ENCODE results near the gene IARS2.
"Not testable (repeated sequence)": the region's sequence is repeated elsewhere in the genome, so short reads cannot be mapped to it uniquely, and the experiment has no call there.

IARS2 gene

DNA sequence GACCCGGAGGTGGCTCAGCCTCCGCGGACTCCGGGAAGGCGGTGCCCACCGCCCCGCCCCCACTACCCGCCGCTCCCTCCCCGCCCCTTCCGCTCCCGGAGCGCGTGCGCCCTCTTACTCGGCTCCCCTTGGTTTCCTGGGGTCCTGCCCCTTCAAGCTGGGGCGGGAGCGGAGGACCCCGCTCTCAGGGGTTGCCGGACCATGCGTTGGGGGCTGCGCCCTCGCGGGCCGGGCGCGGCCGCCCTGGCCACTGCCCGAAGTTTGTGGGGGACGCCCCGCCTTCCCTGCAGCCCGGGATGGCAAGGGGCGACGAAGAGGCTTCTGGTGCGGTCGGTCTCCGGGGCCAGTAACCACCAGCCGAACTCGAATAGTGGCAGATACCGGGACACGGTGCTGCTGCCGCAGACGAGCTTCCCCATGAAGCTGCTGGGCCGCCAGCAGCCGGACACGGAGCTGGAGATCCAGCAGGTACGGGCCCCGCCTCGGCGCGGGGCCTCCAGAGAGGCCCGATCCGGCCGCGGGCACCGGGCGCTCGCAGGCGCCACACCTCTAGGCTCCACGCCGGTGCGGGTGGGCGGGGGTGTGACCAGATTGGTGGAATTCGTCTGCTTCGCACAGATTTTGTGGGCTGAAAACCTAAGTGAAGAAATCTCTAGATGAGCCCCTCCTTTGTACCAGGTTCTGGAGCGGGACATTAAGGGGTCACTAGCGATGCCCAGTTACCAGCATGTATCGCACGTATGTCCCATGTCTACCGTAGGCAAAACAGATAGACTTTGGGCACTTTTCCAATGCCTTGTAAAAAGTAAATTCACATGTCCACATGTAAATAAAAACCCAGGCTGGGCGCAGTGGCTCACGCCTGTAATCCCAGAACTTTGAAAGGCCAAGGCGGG lies at the start of gene IARS2:
Gene IARS2 (plus strand): TSS at position 117 of the 896 bp plus-strand sequence. CDS start 85 bp downstream, at position 202.
- peak; percentile 86 for DNase-seq (ENCODE audit: low spot score)

DNA sequence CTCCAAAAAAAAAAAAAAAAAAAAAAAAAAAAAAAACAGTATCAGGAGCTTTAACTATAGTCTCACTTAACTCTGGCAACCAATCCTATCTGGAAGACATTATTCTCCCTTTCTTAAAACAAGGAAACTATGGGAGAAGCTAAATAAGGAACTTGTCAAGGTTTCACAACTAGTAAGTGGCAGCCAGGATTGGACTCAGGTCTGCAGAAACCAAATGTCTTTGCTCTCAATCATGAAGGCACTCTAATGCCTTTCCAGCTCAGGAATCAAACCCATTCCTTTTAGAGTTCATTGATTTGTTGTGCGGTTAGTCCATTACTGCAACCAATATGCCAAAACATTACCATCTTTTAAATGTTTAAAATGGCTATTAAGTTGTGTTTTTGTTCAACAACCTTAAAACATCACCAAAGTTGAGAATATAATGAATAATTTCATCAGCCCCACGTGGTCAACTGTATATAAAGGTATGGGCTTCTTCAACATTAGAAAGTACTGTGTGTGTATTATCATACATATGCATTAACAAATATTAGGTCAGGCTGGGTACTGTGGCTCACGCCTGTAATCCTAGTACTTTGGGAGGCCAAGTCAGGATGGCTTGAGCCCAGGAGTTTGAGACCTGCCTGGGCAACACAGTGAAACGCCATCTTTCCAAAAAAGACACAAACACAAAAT lies 49.1 kb upstream of the IARS2 start:
- no peak for DNase-seq (ENCODE audit: low spot score)

DNA sequence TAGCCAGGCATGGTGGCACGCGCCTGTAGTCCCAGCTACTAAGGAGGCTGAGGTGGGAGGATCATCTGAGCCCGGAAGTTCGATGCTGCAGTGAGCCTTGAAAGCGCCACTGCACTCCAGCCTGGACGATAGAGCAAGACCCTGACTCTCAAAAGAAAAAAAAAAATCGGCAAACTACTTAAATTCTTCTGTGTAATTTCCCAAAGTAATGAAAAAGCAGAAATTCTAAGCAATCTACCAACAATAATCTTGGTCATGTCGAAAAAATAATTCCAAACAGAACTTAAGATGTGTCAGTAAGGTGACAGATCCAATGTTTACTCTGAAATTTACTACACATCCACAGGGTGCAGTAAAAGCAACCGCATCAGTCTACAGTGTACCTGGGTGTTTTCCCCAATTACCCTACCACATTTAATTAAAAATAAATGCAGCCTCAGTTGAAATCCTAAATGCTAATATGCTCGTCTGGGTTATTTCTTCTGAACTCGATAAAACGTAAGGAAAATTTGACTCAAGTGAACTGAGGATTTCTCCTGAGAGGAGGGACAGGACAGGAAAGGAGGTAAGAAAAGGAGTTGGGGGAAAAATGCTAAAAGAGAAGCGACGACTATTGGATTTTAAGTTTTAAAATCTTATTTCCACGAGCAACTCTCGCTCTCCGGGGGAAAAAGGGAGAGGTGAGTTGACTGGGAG lies 48.4 kb upstream of the IARS2 start:
- peak; percentile 13 for DNase-seq (ENCODE audit: low spot score)

DNA sequence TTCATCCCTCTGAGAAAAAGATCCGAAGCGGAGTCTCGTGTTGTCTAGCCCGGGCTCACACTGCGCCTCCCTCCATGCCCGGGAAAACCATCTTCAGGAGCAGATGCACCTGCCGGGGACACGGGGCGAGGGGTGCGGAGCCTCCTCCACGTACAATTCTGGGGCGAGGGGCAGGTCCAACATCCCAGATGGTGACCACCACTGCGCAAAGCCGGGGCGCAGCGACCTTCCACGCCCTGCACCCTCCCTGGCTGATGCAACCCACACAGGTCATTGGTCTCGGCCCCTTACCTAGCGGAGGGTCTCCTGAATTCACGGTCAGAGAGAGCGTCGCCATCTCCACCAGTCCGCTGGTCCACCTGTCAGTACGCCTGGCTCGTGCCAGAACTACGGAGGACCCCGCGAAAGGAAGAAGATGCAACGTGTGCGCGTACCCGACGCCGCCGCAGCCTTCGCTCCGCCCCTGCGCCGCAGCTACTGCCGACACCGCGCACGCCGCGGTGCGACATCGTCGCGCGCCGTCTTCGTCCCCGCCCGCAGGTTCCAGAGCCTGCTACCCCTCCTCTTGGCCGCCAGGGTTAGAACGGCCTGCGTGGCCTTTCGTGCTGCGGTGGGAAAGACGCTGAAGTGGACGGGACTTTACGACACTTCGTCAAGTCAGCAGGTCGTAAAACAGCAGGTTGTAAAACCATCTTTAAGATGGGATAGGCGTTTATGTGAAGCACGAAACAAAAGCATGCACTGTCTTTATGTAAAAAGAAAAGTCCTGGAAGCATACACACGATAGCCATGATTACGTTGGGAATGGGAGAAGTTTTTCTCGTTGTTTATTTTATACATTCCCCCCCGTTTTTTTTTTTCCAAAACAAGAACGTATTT lies 47.6 kb upstream of the IARS2 start, which contains the start of gene EPRS1:
Gene EPRS1 (minus strand): TSS at position 454 of the 879 bp plus-strand sequence. CDS start 117 bp downstream, at position 337.
- DNase-seq (ENCODE audit: low spot score) = peak; percentile 93

DNA sequence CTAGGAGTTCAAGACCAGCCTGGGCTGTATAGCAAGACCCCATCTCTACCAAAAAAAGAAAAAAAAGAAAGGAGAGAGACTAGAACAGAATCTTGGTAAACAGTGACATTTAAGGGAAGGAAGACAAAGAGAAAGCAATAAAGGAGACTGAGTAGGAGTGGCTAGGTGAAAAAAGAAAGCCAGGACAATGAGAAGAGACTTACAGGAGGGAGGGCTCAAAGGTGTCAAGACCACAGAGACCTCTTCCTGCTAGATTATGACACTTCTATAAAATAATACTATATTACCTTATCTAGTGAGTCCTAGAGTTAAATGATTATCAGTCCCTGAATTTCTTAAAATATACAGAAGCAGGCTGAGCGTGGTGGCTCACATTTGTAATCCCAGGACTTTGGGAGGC lies 37.6 kb upstream of the IARS2 start:
- DNase-seq (ENCODE audit: low spot score) = no peak

DNA sequence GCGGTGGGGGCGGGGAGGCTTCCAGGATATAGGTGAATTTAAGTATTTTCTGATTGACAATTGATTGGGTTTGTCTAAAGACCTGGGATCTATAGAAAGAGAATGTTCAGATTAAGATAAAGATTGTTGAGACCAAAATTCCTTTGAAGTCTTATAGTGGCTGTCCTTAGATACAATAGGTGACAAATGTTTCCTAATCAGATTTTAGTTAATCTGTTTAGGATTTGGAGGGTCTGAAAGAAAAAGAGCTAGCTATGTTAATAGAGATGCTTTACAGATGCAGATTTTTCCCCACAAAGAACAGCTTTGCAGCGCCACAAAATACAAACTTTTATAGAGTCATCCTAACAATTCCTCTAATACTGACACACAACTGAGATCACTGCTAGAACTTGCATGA lies 33.1 kb upstream of the IARS2 start:
- DNase-seq (ENCODE audit: low spot score) = no peak

DNA sequence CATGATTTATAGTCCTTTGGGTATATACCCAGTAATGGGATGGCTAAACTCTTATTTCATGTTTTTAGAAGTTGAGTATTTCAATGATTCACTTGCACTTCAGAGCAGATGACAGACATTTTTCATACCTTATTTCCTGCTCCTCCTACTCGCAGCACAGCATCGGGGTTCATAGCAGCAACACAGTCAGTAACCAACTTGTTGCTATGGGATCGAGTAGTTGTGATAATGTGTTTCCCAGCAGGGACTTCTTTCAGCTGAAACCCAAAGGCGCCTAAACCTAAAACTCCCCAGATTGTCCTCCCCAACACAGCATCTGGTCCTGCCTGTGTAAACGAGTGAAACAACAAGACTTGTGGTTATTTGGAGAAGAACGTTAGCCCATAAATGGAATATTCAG lies 31.3 kb upstream of the IARS2 start:
- no peak for DNase-seq (ENCODE audit: low spot score)

DNA sequence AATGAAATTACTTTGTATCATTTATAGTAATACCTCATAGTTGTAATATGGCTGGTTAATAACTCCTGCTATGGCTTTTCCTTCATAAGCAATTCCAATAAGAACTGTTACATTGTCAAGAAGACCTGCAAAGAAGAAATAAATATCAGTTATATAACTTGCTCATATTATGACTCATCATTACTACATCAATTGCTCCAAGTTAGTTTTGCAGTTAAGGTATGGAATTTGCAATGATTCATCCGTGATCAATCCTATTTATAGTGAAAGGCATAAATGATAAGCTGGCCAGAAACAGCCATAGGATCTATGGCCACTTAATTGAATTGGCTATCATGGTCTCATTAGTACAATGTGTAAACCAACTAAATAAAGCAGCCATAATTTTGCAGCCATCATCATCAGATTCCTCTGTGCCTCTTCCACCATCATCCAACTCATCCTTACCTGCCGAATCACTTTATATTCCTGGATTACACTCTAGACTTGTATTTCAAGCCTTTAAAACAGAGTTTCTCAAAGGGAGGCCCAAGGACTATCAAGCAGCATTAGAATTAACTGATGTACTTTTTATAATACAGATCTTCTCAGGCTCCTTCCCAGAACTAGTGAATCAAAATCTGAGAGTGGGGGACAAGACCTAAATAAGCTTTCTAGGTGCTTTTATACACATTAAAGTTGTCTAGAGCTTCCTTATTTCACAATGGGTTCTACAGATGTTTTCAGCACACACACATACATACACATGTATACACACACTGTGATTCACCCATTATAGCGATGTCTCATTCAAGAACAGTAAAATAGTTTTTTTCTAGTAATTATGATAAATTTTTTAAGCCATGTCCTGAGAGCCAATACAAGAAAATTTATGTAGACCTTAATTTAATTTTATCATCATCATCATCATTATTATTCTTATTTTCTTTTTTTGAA lies 26.4 kb upstream of the IARS2 start:
- no peak for DNase-seq (ENCODE audit: low spot score)

DNA sequence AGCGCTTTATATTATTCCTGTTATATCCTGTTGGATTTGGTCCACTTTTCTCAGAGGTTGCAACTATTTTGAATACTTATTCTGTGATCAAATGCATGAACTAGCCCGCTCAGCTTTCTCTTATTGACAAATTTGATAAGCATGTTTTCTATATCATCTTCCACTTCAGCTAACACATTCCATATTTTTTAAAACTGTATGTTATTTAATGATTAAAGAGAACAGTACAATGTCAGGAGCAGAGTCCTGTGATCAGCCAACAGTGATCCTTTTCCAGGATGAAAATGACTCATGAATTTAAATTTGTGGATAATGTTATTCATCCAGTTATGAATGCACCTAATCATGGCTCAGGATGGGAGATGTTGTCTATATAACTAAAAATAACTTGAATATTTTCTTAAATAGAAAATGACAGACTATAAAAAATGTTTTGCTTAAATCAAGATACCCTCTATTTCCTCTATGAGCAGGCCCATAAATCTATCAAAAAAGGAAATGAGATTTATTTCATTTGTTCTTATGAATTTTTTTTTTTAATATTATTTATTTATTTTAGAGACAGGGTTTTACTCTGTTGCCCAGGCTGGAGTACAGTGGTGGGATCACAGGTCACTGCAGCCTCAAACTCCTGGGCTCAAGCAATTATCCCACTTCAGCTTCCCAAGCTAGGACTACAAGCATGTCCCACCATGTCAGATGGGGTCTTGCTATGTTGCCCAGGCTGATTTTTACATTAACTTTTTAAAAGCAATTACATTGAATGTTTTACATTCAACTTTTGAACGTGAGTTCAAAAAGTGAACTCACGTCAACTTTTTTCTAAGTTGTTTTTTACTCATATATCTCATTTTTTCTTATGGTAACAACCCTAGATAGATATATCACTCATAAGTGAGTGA lies 16.8 kb upstream of the IARS2 start:
- no peak for DNase-seq (ENCODE audit: low spot score)

DNA sequence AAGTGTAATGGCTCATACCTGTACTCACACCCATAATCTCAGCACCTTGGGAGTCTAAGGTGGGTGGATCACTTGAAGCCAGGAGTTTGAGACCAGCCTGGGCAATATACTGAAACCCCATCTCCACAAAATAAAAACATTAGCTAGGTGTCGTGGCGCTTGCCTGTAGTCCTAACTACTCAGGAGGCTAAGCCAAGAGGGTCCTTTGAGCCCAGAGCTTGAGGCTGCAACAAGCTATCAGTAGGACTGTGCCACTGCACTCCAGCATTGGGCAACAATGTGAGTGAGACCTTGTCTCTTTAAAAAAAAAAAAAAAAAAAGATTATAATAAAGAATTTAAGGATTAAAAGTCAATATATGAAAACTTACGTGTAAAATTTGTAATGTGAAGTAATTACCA lies 16.0 kb upstream of the IARS2 start:
- no peak for DNase-seq (ENCODE audit: low spot score)

DNA sequence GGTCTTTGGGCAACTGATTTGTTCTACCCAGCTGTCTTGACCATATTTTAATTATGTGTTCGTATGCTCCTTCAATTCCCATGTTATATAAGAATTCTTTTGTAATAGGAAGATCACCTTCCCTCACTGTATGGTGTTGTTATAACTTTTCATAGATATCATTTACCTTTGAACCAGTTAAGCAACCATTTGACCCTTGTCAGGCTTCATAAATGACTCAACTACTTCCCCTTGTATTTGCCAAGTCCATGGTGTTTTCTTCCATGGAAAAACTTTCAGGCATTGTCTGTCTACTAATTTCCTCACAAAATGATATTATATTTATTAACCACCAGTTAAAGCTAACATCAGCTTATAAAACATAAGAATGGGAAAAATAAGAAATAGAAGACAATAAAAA lies 9.5 kb upstream of the IARS2 start:
- DNase-seq (ENCODE audit: low spot score) = no peak

DNA sequence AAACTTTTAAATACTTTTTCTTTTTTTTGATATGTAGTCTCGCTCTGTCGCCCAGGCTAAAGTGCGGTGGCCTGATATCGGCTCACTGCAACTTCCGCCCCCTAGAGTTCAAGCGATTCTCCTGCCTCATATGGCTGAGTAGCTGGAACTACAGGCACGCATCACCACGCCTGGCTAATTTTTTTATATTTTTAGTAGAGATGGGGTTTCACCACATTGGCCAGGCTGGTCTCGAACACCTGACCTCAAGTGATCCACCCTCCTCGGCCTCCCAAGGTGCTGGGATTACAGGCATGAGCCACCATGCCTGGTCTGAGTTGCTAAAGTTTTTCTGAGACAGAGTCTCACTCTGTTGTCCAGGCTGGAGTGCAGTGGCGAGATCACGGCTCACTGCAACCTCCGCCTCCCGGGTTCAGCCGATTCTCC lies 7.7 kb upstream of the IARS2 start:
- DNase-seq (ENCODE audit: low spot score) = not testable (repeated sequence)

DNA sequence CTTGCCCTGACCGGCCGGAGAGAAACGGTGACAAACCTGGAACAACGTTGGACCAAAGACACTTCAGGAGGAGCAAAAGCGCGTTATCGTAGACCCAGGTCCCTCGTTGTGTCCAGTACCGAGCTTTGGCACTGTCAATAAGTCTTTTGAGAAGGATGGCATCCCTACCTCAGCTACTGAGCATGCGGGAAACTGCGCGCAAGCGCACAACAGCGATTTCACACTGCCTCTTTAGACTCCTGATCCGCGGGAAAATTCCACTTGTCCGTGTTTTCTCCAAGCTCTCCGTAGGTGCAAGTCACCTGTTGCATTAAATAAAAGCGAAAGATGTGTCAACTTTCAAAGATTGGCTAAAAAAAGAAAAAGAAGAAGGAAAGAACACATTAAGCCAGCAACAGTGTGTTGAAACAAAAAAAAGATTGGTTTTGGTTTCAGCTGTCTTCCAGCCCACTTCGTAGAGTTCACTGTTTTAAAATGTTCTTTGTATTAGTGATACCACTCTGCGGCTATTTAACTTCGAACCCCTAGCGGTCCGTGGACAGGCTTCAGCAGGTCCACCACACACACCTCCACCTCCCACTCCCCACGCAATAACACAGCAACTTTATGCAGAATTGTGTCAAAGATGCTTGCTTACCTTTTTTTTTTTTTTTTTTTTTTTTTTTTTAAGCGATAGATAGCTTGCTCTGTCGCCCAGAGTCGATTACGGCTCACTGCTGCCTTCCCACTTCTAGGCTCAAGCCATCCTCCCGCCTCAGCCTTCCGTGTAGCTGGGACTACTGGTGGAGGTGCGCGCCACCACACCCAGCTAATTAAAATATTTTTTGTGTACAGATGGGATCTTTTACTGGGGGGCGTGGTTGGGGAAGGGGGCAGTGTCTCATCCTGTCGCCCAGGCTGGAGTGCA lies 4.0 kb upstream of the IARS2 start, which contains the start of gene BPNT1:
Gene BPNT1 (minus strand): TSS at position 139 of the 907 bp plus-strand sequence. CDS start 9,942 bp downstream, outside the sequence.
- peak; percentile 94 for DNase-seq (ENCODE audit: low spot score)

DNA sequence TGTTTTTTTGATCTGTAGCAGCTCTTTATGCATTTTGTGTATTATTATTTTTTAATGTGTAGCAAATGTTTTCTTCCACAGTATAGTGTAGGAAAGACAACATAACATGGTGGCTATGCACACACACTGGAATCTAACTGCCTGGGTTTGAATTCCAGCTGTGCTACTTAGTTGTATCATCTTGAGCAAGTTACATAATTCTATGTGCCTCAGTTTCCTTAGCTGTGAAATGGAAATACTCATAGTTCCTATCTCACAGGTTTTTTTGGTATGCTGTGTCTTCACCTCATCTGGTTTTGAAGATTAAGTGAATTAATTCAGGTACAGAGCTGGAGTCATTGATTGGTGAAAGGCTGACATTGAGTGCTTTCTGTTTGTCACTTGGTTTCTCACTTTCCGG lies 1.2 kb upstream of the IARS2 start:
- no peak for DNase-seq (ENCODE audit: low spot score)

DNA sequence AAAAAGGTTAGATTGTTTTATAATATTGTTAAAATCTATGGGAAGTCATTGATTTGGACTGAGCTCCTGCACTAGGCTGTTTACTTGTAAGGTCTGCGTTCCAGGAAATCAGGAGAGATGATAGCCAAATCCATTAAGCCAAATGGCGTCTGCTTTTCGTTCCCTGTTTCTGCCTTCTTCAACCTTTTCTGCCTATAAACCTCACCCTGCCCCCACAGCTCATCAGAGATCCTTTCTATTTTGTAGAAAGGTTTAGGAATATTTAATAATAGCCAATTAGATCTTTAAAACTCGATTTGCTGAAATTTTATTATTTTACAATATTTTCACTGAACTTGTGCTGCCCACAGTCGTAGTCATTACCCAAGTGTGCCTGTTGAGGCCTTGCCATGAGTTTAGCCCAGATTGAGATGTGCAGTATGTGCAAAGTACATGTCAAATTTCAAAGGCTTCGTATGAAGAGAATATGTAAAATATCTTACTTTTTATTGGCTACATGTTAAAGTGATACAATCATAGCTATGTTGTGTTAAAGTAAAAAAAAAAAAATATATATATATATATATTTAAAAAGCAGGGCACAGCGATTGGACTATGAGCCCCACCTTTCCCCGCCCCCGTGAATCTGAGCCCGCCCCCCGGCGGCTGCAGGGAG lies 444 bp upstream of the IARS2 start:
- DNase-seq (ENCODE audit: low spot score) = no peak

DNA sequence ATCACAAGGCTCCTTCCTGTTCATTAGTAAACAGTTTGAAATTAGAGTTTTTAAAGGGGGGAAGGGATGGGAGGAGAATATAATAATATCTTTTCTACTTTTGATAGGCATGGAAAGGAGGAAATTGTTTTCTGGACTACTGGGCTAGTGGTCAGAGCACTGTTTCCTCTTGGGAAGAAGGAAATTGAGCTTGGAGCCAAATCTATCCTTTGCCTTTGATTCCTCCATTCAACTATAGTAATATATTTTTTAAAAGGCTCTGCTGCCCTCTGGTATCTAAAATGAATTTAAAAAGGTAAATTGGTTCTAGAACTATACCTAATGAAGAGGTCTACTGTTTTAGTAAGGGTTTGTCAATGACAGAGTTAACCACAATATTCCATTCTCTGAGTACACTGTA lies 5.9 kb downstream of the IARS2 start:
- DNase-seq (ENCODE audit: low spot score) = no peak

DNA sequence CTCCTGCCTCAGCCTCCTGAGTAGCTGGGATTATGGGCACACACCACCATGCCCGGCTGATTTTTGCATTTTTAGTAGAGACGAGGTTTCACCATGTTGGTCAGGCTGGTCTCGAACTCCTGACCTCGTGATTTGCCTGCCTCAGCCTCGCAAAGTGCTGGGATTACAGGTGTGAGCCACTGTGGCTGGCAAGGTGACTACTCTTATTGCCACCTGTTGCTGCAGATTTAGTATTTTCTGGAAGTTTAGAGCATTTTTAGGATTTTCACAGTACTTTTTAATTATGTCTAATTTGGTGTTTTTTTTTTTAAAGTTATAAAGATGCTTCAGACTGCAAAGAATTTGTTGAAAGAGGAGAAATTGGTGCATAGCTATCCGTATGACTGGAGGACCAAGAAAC lies 16.5 kb downstream of the IARS2 start:
- not testable (repeated sequence) for DNase-seq (ENCODE audit: low spot score)

DNA sequence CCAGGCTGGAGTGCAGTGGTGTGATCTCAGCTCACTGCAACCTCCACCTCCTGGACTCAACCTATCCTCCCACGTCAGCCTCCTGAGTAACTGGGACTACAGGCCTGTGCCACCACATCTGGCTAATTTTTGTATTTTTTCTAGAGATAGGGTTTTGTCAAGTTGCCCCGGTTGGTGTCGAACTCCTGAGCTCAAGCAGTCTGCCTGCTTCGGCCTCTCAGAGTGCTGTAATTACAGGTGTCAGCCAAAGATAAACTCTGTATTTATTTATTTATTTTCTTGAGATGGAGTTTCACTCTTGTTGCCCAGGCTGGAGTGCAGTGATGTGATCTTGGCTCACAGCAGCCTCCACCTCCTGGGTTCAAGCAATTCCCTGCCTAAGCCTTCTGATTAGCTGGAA lies 18.7 kb downstream of the IARS2 start:
- DNase-seq (ENCODE audit: low spot score) = not testable (repeated sequence)

All from globus pallidus (tissue), 1 donor.